ENCODE data around the gene PNMT.

PNMT gene

GRCh38 chr17:39667262-39667944 is 850 bp upstream of the PNMT start:
- peaks cover 25 to 75% of the 10 kb centered on the region in 2 donors for H3K27me3 ChIP-seq (ENCODE audit: control insufficient read depth in 1 of 2, insufficient read depth in 2 of 2, low read length in 2 of 2)
- H3K4me1 ChIP-seq (ENCODE audit: insufficient read depth, low read length) = peaks cover 6% of the 10 kb centered on the region
- H3K9me3 ChIP-seq (ENCODE audit: low read length) = no peaks in the 10 kb centered on the region
- no peaks in the 10 kb centered on the region for H3K36me3 ChIP-seq (ENCODE audit: insufficient read depth, low read length)
- no peak overlapping the region for H3K9ac ChIP-seq (ENCODE audit: low read length)
- H3K4me3 ChIP-seq (ENCODE audit: low read depth in 1 of 2, low read length in 2 of 2) = no peak overlapping the region
- no peak overlapping the region for H3K27ac ChIP-seq (ENCODE audit: low read depth, low read length)

- Histone ChIP-seq H3K4me3 (ENCODE audit: low read depth in 1 of 2, low read length in 2 of 2) (no peak overlapping the region), H3K9ac (ENCODE audit: low read length) (no peak overlapping the region), H3K36me3 (ENCODE audit: insufficient read depth, low read length) (no peaks in the 10 kb centered on the region), H3K4me1 (ENCODE audit: insufficient read depth, low read length) (peaks cover 6% of the 10 kb centered on the region), H3K27me3 (ENCODE audit: control insufficient read depth in 1 of 2, insufficient read depth in 2 of 2, low read length in 2 of 2) (peaks cover 25 to 72% of the 10 kb centered on the region in 2 donors), H3K9me3 (ENCODE audit: low read length) (no peaks in the 10 kb centered on the region), H3K27ac (ENCODE audit: low read depth, low read length) (no peak overlapping the region)
These were observed 1.9 kb downstream of the PNMT start for GRCh38 chr17:39669897-39670735.

DNA sequence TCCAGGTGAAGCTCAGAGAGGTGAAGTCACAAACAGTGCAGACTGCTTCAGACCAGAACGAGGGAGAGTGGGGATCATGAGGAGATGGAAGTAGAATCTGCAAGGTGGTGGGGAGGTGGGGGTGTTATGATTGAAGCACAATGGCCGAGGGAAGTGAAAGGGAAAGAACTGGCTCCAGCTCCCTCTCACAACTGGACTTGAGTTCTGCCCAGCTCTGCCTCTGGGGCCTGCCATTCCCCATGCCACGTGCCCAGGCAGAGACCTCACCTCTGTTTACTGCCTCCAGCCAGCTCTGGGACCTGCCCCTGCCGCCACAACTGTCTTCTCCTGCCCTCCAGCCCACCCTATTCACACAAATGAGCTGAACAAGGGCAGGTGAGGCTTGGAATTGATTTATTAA is 2.5 kb downstream of the PNMT start:
- Histone ChIP-seq H3K4me1 (ENCODE audit: insufficient read depth, low read length) (peaks cover 6% of the 10 kb centered on the region), H3K27me3 (ENCODE audit: control insufficient read depth in 1 of 2, insufficient read depth in 2 of 2, low read length in 2 of 2) (peaks cover 25 to 66% of the 10 kb centered on the region in 2 donors), H3K27ac (ENCODE audit: low read depth, low read length) (no peak overlapping the region), H3K9ac (ENCODE audit: low read length) (no peak overlapping the region), H3K36me3 (ENCODE audit: insufficient read depth, low read length) (no peaks in the 10 kb centered on the region), H3K9me3 (ENCODE audit: low read length) (no peaks in the 10 kb centered on the region), H3K4me3 (ENCODE audit: low read depth in 1 of 2, low read length in 2 of 2) (no peak overlapping the region)

- Histone ChIP-seq H3K27me3 (ENCODE audit: control insufficient read depth in 1 of 2, insufficient read depth in 2 of 2, low read length in 2 of 2) (peaks cover 19 to 55% of the 10 kb centered on the region in 2 donors), H3K36me3 (ENCODE audit: insufficient read depth, low read length) (peaks cover 5% of the 10 kb centered on the region), H3K4me1 (ENCODE audit: insufficient read depth, low read length) (peaks cover 9% of the 10 kb centered on the region), H3K4me3 (ENCODE audit: low read depth in 1 of 2, low read length in 2 of 2) (no peak overlapping the region), H3K9me3 (ENCODE audit: low read length) (no peaks in the 10 kb centered on the region), H3K9ac (ENCODE audit: low read length) (no peak overlapping the region), H3K27ac (ENCODE audit: low read depth, low read length) (no peak overlapping the region)
These were observed 3.6 kb downstream of the PNMT start for GRCh38 chr17:39671651-39672521.

DNA sequence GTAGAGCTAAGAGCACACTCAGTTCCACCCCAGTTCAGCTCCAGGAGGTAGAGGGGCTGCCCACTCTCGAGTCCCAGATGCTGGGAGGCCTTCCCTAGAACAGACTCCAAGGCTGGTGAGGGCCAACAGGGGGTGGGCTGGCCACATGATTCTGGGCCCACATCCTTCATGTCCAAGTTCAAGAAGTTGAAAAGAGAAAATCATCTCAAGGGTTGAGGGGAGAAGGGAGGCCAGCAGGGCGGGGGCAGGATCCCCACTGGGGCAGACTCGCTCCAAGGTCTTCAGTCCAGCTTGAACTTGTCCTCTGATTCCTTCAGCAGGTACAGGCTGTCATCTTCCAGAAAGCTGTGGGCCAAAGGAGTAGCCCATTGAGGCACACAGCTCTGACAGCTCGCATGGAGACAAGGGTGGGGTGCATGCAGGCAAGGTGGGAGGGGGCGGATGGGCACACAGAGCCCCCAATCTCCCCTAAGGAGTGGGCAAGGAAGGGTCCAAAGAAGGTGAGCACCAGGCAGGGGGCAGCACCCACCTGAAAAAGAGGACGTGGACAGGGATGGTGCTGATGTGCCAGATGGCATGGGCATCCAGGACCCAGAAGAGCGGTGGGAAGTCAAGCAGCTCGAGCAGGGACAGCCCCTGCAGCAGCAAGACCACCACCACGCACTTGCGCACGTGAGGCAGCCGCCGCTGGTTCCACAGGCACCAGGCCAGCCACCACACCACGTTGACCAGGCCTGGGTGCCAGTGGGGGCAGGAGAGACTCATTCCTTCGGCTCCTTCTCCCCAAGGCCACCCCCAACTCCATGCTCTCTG is 4.5 kb downstream of the PNMT start:
- Histone ChIP-seq H3K27ac (ENCODE audit: low read depth, low read length) (no peak overlapping the region), H3K27me3 (ENCODE audit: control insufficient read depth in 1 of 2, insufficient read depth in 2 of 2, low read length in 2 of 2) (peaks cover 13 to 46% of the 10 kb centered on the region in 2 donors), H3K36me3 (ENCODE audit: insufficient read depth, low read length) (peaks cover 9% of the 10 kb centered on the region), H3K9ac (ENCODE audit: low read length) (no peak overlapping the region), H3K4me1 (ENCODE audit: insufficient read depth, low read length) (peaks cover 9% of the 10 kb centered on the region), H3K4me3 (ENCODE audit: low read depth in 1 of 2, low read length in 2 of 2) (no peak overlapping the region), H3K9me3 (ENCODE audit: low read length) (no peaks in the 10 kb centered on the region)

DNA sequence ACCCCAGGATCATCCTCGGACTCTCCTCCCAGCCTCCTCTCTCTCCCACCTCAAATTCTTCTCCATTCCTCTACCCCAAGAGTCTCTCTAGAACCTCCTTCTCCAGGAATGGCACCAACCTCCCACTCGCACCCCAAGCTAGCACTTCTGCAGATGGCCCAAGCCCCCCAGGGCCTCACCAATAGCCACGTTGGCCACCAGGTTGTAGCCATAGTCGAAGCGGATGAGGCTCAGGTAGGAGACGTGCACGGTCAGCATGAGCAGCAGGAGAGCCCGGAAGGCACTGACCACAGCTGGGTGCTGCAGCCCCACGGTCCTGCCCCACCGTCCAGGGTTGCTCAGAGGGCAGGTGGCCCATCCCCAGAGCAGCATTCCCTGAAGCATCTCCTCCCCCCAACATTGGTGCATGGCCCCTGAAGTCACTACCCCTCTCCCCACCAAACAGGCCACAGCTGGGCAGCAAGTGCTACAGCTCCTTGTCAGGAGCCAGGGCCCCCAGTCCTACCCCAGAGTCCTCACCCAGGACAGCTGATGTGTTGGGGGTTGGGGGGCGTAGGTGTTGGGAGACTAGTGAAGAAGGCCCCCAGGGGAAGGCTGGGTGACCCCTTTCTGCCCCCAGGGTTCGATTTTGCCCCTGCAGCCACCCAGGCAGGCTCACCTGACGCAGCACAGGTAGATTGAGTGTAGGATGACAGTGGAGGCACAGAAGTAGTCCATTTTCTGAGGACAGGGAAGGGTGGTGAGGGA is 5.3 kb downstream of the PNMT start:
- Histone ChIP-seq H3K27ac (ENCODE audit: low read depth, low read length) (no peak overlapping the region), H3K9me3 (ENCODE audit: low read length) (no peaks in the 10 kb centered on the region), H3K4me1 (ENCODE audit: insufficient read depth, low read length) (peaks cover 6% of the 10 kb centered on the region), H3K9ac (ENCODE audit: low read length) (no peak overlapping the region), H3K27me3 (ENCODE audit: control insufficient read depth in 1 of 2, insufficient read depth in 2 of 2, low read length in 2 of 2) (peaks cover 12 to 38% of the 10 kb centered on the region in 2 donors), H3K4me3 (ENCODE audit: low read depth in 1 of 2, low read length in 2 of 2) (no peak overlapping the region), H3K36me3 (ENCODE audit: insufficient read depth, low read length) (peaks cover 9% of the 10 kb centered on the region)

GRCh38 chr17:39674179-39674578 is 5.9 kb downstream of the PNMT start:
- no peaks in the 10 kb centered on the region for H3K9me3 ChIP-seq (ENCODE audit: low read length)
- peaks cover 9% of the 10 kb centered on the region for H3K36me3 ChIP-seq (ENCODE audit: insufficient read depth, low read length)
- no peak overlapping the region for H3K4me3 ChIP-seq (ENCODE audit: low read depth in 1 of 2, low read length in 2 of 2)
- peaks cover 9 to 33% of the 10 kb centered on the region in 2 donors for H3K27me3 ChIP-seq (ENCODE audit: control insufficient read depth in 1 of 2, insufficient read depth in 2 of 2, low read length in 2 of 2)
- peaks cover 3% of the 10 kb centered on the region for H3K4me1 ChIP-seq (ENCODE audit: insufficient read depth, low read length)
- no peak overlapping the region for H3K27ac ChIP-seq (ENCODE audit: low read depth, low read length)
- H3K9ac ChIP-seq (ENCODE audit: low read length) = no peak overlapping the region

- no peaks in the 10 kb centered on the region for H3K9me3 ChIP-seq (ENCODE audit: low read length)
- no peak overlapping the region for H3K4me3 ChIP-seq (ENCODE audit: low read depth in 1 of 2, low read length in 2 of 2)
- peaks cover 3% of the 10 kb centered on the region for H3K4me1 ChIP-seq (ENCODE audit: insufficient read depth, low read length)
- H3K9ac ChIP-seq (ENCODE audit: low read length) = no peak overlapping the region
- peaks cover 9% of the 10 kb centered on the region for H3K36me3 ChIP-seq (ENCODE audit: insufficient read depth, low read length)
- peaks cover 9 to 26% of the 10 kb centered on the region in 2 donors for H3K27me3 ChIP-seq (ENCODE audit: control insufficient read depth in 1 of 2, insufficient read depth in 2 of 2, low read length in 2 of 2)
- H3K27ac ChIP-seq (ENCODE audit: low read depth, low read length) = no peak overlapping the region
These were observed 6.6 kb downstream of the PNMT start for GRCh38 chr17:39674702-39675389.

DNA sequence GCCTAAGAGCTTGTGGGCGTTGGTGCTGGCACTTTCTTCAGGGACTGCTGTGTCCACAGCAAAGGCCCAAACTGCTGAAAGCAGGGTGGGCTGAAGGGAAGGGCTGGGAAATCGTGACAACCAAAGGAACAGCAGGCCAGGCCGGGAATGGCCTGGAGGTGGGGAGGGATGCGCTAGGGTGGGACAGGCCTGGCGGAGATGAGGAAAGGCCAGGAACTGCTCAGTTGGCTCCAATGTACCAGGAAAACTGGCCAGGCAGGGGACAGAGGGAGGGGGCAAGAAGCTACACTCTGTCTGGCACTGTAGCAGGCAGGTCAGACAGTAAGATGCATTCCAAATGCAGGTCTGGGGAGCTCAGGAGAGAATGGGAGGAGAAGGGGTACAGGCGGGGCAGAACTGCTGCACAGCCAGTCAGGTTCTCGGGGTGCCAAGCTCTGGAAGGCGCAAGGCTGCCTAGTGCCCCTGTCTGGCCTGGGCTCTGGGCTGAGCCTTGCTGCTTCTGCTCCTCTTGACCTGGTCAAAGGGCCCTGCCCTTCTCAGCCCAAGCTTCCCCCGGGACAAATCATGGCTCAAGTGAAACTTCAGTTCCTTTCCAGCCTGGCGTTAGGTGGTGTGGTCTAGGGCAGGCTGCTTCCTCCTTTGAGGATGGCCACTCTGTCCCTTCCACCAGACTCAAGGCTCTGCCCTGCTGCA is 7.3 kb downstream of the PNMT start:
- Histone ChIP-seq H3K9ac (ENCODE audit: low read length) (no peak overlapping the region), H3K27ac (ENCODE audit: low read depth, low read length) (no peak overlapping the region), H3K27me3 (ENCODE audit: control insufficient read depth in 1 of 2, insufficient read depth in 2 of 2, low read length in 2 of 2) (peaks cover 7 to 19% of the 10 kb centered on the region in 2 donors), H3K36me3 (ENCODE audit: insufficient read depth, low read length) (peaks cover 9% of the 10 kb centered on the region), H3K4me1 (ENCODE audit: insufficient read depth, low read length) (peaks cover 3% of the 10 kb centered on the region), H3K4me3 (ENCODE audit: low read depth in 1 of 2, low read length in 2 of 2) (no peak overlapping the region), H3K9me3 (ENCODE audit: low read length) (no peaks in the 10 kb centered on the region)

All from muscle layer of colon (tissue), 2 donors.